PFSK-1 (cell line): ENCODE results near the gene TBC1D22A.

Source experiments
- FOXP2 ChIP-seq: optimal IDR thresholded peaks from 2 replicates; pipeline ENCODE3; 2011; ENCODE audit warnings: borderline replicate concordance, control low read depth, inconsistent platforms; ENCODE audit not compliant: insufficient read depth; ENCODE audit errors: extremely low read length, extremely low read depth
- POLR2AphosphoS5 ChIP-seq: IDR thresholded peaks from 2 replicates; pipeline ENCODE4 v1.6.1; 2012; ENCODE audit warnings: low read depth, mild to moderate bottlenecking, control low read depth, low read length, moderate library complexity
- REST ChIP-seq, 2 experiments: IDR thresholded peaks; 2 replicates each; pipeline versions ENCODE4 v1.6.1 to v1.8.0; 2011 to 2012; ENCODE audit warnings: low read depth in 2 of 2, low read length in 2 of 2, control low read depth in 1 of 2, inconsistent platforms in 1 of 2, mild to moderate bottlenecking in 1 of 2, moderate library complexity in 1 of 2; ENCODE audit not compliant: insufficient read depth in 1 of 2
- SIN3A ChIP-seq: IDR thresholded peaks from 2 replicates; pipeline ENCODE4 v1.6.1; 2012; ENCODE audit warnings: mild to moderate bottlenecking, low read length, moderate library complexity, borderline replicate concordance; ENCODE audit not compliant: insufficient read depth
- TAF1 ChIP-seq: IDR thresholded peaks from 2 replicates; pipeline ENCODE4 v1.6.1; 2012; ENCODE audit warnings: low read length, control low read depth, borderline replicate concordance; ENCODE audit not compliant: insufficient read depth

Gene TBC1D22A

DNA sequence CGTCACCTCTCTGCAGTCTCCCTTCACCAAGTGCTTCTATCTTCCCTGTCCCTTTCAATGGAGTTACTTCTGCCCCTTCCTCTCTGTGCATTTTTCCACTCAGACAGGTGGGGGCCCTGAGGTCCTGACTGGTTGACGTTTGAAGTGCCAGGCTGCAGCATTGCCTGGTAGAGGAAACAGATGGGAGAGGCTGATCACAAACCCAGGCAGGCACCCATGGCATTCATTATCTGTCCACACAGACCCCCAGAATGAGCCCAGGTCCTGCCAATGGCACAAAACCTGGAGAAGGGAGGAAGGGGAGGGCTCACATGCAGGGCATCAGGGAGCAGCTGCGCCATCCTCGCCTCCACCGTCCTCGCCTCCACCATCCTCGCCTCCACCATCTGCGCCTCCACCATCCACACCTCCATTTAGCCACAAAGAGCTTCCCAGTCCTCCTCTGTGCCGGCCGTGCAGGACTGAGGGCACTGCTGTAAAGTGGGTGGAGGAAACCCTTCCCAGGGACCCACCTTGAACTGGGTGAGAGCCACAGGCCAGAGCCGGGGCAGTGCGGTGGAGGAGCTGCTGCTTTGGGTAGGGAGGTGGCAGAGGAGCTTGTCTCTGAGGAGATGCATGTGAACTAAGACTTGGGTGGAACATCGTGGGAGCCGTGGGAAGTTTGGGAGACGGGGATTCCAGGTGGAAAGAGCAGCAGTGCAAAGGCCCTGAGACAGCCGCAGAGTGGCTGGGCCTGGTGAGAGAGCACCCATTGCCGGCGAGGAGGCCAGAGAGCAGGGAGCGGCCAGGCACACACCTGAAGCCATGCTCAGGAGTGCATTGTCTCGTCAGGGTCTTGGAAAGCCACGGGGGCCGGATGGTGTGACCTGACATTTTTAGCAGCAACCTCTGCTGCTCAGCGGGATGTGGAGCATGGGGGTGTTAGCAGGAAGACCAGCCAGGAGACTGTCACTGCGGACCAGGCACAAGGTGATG, 145.1 kb downstream of the TBC1D22A start:
- TF ChIP-seq TAF1 = no peak
- TF ChIP-seq SIN3A = no peak
- no peak for TF ChIP-seq POLR2AphosphoS5
- TF ChIP-seq REST (IDR thresholded peaks at IDR 0.05; ENCODE audit: insufficient read depth in 1 of 2, low read depth in 2 of 2, low read length in 2 of 2) = no peak
- no peak for TF ChIP-seq FOXP2

- TF ChIP-seq SIN3A (no peak), POLR2AphosphoS5 (no peak), TAF1 (no peak), REST (IDR thresholded peaks at IDR 0.05; ENCODE audit: insufficient read depth in 1 of 2, low read depth in 2 of 2, low read length in 2 of 2) (no peak), FOXP2 (no peak)
These were observed 146.2 kb downstream of the TBC1D22A start for GRCh38 chr22:46908641-46909107.

DNA sequence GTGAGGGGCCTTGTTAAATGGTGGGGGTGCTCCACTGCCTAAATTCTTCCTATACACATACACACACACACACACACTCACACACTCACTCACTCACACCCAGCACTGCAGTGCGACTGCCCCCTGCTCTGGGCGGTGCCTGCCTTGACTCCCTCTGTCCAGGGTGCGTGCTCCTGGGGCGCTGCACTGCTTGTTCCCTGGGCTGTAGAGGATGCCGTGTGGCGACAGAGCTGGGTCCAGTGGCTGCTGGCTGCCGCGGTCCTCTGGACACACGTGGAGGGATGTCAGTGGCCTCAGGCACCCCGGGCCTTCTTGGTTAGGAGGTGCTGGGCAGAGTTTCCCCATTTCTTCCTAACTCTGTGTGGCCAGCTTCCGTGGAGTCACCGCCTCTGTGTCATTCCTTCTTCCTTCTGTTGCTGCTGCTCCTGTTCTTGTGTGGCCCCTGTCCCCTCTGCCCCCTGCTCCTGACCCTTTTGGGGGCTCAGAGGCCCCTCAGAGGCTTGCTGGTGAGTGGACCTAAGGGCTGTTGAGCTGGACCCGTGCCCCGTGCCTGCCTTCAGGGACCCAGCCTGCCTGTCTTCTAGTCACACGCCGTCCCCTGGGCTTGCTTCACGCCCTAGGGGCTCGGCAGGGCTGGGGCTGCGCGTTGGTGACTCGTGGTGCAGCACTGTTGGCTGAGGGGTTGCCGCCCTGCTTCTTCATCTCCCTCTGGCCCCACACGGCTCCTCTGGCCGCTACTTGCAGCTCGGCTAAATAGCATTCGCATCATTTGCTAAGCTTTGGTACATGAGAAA, 147.0 kb downstream of the TBC1D22A start:
- TF ChIP-seq REST (IDR thresholded peaks at IDR 0.05; ENCODE audit: insufficient read depth in 1 of 2, low read depth in 2 of 2, low read length in 2 of 2) (no peak), TAF1 (no peak), FOXP2 (no peak), SIN3A (no peak), POLR2AphosphoS5 (no peak)

- no peak for TF ChIP-seq REST (IDR thresholded peaks at IDR 0.05; ENCODE audit: insufficient read depth in 1 of 2, low read depth in 2 of 2, low read length in 2 of 2)
- TF ChIP-seq TAF1 = no peak
- no peak for TF ChIP-seq SIN3A
- TF ChIP-seq POLR2AphosphoS5 = no peak
- no peak for TF ChIP-seq FOXP2
These were observed 148.2 kb downstream of the TBC1D22A start for GRCh38 chr22:46910624-46911023.
